Stimulated activated CD4-positive, alpha-beta T cell treated with anti-CD3 and anti-CD28 coated beads, Interleukin-2, amount 100 ng/mL, for 48 hours (primary cell): ENCODE data around the gene NUMA1.

ENCODE experiments used
- DNase-seq, 2 donors: peaks; one replicate each; pipeline ENCODE4 v3.0.0-alpha.2; 2020

NUMA1 gene, protein sequence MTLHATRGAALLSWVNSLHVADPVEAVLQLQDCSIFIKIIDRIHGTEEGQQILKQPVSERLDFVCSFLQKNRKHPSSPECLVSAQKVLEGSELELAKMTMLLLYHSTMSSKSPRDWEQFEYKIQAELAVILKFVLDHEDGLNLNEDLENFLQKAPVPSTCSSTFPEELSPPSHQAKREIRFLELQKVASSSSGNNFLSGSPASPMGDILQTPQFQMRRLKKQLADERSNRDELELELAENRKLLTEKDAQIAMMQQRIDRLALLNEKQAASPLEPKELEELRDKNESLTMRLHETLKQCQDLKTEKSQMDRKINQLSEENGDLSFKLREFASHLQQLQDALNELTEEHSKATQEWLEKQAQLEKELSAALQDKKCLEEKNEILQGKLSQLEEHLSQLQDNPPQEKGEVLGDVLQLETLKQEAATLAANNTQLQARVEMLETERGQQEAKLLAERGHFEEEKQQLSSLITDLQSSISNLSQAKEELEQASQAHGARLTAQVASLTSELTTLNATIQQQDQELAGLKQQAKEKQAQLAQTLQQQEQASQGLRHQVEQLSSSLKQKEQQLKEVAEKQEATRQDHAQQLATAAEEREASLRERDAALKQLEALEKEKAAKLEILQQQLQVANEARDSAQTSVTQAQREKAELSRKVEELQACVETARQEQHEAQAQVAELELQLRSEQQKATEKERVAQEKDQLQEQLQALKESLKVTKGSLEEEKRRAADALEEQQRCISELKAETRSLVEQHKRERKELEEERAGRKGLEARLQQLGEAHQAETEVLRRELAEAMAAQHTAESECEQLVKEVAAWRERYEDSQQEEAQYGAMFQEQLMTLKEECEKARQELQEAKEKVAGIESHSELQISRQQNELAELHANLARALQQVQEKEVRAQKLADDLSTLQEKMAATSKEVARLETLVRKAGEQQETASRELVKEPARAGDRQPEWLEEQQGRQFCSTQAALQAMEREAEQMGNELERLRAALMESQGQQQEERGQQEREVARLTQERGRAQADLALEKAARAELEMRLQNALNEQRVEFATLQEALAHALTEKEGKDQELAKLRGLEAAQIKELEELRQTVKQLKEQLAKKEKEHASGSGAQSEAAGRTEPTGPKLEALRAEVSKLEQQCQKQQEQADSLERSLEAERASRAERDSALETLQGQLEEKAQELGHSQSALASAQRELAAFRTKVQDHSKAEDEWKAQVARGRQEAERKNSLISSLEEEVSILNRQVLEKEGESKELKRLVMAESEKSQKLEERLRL (N-terminal part only)

GRCh38 chr11:72080326-72081183 is at the start of gene NUMA1, which contains the start of gene LRRC51:
TSS of gene NUMA1 (minus strand) at chr11:72080542. CDS start at chr11:72035943, 44,599 bp downstream.
TSS of gene LRRC51 (plus strand) at chr11:72080850. CDS start at chr11:72089084, 8,234 bp downstream.
- DNase-seq: peak; percentile 95 to 97

GRCh38 chr11:72129381-72129780 is 49.0 kb upstream of the NUMA1 start:
- DNase-seq: no peak

GRCh38 chr11:72127923-72128322 is 47.6 kb upstream of the NUMA1 start:
- no peak for DNase-seq

DNA sequence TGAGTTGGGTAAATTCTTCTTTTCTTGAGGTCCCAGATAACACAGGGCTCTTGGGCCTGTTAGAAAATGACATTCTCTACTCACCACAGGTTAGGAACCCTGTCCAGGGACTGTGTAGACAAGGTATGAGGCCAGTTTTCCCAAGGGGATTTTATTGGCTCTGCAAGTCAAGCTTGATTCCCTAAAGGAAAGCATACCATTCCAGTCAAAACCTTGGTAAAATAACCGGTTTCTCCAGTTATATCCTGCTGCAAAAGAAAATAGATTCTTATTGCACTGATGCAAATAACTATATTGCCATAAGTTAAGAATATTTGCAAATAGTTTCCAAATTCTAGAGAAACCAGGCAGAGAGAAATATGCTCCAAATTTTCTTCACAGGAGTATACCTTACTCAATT is 45.6 kb upstream of the NUMA1 start:
- DNase-seq: no peak

DNA sequence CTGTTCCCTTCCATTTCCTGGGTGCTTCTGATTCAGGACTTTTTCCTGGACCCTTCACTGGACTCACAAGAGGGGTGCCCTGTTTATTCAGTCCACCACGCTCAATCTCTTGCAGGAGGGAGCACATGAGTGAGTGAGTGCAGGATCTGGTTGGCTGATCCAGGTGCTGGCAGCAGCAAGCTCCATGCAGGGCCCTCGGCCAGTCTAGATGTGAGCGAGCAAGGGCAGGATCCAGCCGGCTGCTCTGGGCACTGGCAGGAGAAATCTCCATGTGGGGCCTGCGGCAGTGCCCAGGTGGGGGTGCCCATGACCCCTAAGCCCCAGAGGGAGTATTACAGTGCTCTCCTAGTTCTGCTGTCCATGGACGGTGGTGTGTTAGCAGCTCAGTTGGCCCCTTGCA is 43.7 kb upstream of the NUMA1 start:
- no peak for DNase-seq

DNA sequence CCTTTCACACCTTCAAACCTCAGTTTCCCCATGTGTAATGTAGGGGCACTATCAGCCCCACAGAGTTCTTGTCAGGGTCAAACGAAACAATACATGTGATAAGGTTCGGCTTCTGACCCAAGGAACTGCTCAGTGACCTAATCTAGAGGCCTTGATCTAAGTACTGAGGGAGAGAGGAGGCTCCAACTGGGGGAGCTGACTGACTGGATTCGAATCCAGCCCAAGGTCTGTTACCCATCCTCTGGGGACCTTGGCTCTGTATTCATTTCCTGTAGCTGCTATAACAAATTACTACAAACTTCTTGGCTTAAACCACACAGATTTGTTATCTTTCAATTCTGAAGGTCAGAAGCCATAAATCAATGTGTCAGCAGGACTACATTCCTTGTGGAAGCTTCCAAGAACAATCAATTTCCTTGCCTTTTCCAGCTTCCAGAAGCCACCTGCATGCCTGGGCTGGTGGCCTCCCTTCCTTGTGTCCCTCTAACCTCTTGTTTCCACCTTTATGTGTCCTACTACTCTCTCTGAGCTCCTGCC is 42.8 kb upstream of the NUMA1 start:
- DNase-seq: no peak

DNA sequence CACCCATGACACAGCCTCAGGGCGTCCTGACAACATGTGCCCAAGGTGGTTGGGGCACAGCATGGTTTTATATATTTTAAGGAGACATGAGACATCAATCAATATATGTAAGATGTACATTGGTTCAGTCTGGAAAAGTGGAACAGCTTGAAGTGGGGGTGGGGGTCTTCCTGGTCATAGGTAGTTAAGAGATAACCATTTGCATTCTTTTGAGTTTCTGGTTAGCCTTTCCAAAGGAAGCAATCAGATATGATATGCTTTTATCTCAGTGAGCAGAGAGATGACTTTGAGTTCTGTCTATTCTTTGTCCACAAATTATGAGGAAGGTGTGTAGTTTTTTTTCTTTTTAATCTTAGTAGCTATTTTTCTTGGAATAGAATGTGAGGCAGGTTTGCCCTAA is 42.3 kb upstream of the NUMA1 start:
- DNase-seq: no peak

DNA sequence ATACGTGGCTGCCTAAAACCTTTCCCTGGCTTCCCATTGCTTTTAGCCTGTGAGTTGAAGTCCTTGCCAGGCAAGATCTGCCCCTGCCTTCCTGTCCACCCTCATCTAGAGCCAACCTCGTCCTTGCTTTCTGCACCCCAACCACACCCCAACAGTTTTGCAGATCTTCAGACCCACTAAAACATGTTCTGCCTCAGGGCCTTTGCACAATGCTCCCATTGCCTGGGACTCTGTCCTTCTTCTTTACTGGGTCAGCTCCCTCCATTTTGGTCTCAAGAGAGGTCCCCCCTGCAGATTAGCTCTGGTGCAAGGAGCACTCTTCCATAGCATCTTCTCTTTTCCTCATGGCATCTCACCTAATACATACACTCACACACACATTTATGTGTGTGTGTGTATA is 40.6 kb upstream of the NUMA1 start:
- DNase-seq: no peak

- DNase-seq: no peak
Observed at GRCh38 chr11:72119198-72119597, 38.9 kb upstream of the NUMA1 start.

GRCh38 chr11:72116019-72116755 is 35.8 kb upstream of the NUMA1 start:
- DNase-seq: no peak

DNA sequence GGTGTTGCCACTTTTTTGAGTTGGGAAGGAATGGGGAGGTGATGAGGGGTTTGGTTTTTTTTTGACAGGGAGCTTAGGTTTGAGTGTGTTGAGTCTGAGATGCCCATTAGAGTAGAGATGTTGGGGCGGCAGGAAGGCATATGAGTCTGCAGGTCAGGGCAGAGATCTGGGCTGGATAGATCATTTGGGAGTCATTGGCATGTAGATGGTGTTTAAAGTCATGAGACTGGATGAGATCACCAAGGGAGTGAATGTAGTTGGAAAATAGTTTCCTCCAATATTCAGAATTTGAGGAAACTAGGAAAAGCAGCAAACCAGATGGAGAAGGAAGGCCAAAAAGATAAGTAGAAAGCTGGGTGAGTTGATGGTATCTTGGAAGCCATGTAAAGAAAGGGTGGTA is 34.2 kb upstream of the NUMA1 start:
- DNase-seq: no peak

DNA sequence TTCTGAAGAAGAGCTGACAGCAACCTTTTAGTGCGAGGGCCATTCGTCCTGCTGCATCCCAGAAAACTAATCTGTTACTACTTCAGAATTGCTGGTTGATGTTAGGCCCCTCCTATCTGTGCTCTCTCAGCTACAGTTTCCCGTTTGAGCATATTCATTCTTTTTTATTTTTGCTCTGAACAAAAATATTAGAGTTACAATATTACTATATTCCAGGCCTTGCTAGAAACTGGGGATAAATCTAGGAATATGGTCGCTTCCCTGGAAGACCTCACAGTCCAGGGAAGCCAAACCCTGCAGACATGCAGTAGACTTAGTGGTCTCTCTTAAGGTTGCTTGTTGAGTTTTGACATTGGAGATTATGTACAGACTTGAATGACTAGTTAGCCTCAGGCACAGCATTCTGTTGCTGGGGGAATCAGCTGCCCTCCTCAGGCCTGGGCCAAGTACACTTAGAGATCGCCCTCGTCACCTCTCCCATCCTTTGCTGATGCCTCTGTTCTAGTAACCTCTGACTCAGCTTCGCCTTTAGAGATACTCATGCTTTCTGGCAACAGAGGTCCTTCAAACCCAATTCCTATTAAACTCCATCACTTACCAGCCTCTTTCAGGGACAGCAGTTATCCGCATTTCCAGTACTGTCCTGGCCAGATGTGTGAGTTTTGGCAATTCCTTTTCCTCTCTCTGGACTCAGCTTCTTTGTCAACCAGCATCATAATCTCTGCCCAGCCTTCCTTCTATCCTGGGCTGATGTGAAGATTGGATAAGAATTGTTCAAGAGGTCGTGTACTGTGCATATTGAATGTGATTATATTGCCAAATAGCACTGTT is 32.9 kb upstream of the NUMA1 start:
- DNase-seq: no peak

DNA sequence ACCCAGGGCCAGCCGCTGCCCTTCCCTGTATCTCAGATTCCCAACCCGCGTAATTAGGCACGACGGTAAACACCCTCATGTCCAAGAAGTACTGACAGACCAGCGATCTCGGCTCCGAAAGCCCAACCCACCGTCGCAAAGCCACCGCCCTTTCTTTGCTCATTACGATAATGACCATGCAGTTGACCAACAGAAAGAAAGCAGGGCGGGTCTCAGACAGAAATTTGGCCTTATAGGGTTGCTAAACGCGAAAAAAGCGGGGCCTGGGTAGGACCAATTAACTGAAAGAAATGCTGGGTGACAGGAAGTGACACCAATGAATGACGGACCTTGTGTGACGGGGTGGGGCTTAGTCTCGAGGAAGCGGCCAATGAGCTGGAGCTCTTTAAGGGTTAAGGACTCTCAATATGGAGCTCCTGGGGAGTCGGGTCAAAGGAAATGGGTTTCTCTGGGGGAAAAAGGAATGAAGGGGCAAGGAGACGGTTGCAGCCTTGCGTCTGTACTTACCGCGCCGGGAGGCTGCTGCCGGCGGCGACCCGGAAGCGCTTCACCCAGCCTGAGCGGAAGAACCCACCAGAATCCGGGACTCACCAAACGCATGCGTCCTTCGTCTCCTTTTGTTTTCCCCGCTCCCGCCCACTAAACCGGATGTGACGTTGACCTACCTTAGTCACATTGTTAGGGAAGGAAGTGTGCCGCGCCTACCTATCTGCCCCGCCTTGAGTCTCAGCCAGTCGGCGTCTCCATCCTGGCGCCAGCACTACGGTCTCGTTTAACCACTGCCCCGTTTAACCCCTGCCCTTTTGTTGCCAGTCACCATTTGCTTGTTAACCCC is 32.0 kb upstream of the NUMA1 start, which contains the start of gene ANAPC15:
ANAPC15 (minus strand) TSS at position 553 of the 835 bp plus-strand sequence. CDS start 1,419 bp downstream, outside the sequence.
- DNase-seq: peak; percentile 94 to 99

- DNase-seq: no peak
Observed at GRCh38 chr11:72111300-72112142, 31.2 kb upstream of the NUMA1 start.

DNA sequence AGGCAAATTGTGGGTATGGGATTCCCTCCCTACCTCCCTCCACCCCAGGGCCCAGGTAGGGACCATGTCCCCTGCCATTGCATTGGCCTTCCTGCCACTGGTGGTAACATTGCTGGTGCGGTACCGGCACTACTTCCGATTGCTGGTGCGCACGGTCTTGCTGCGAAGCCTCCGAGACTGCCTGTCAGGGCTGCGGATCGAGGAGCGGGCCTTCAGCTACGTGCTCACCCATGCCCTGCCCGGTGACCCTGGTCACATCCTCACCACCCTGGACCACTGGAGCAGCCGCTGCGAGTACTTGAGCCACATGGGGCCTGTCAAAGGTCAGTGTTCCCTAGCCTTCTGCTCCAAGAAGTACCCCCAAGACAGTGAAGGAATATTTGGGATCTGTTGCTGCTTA is 25.5 kb upstream of the NUMA1 start, which contains the start of gene TOMT:
TOMT (plus strand) TSS at position 37 of the 400 bp plus-strand sequence; CDS start at position 65, 28 bp downstream.
- DNase-seq: no peak

DNA sequence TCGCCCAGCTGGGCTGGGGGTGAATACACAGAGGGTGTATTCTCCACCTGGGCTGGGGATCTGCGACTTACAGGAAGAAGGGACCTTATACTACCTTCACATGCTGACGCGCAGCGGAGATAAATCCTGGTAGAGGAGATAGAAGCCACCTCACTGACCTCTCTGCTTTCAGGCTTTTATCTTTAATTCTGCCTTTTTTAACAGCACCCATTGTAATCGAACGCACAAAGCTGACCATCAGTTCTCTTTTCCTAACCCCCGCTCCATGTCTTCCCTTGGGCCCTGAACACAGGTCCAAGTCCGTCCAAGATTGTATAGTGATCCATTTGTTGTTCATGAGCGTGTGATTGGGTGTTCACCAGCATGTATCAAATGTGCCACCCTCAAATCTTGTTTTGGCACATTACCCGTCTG is 23.4 kb upstream of the NUMA1 start:
- DNase-seq: no peak

GRCh38 chr11:72102946-72103753 is 22.8 kb upstream of the NUMA1 start, which contains the start of gene LAMTOR1:
TSS of gene LAMTOR1 (minus strand) at chr11:72103297. CDS start at chr11:72103224, 73 bp downstream.
- peak; percentile 95 to 97 for DNase-seq
